DOHH2 (cell line): ENCODE data around the gene PLIN5.

Source experiments
- H3F3A ChIP-seq: fragments of 200-600 bp; sonication (generic), shearing (Covaris generic); 2 replicates; pipeline ENCODE4 v1.6.0; 2016; ENCODE audit warnings: antibody characterized with exemption, mild to moderate bottlenecking; ENCODE audit not compliant: control insufficient read depth, insufficient read depth
- H3K27ac ChIP-seq: fragments of 200-600 bp; sonication (generic); 2 replicates; pipeline ENCODE4 v1.5.1; 2014; ENCODE audit warnings: low read depth, mild to moderate bottlenecking, low read length, moderate library complexity
- H3K27me3 ChIP-seq: fragments of 200-600 bp; sonication (generic); 2 replicates; pipeline ENCODE4 v1.6.1; 2014; ENCODE audit warnings: mild to moderate bottlenecking, low read length, mixed read lengths; ENCODE audit not compliant: control insufficient read depth
- H3K36me3 ChIP-seq: fragments of 200-600 bp; sonication (generic); 2 replicates; pipeline ENCODE4 v1.6.1; 2014; ENCODE audit warnings: mild to moderate bottlenecking, low read length, moderate library complexity, mixed read lengths; ENCODE audit not compliant: control insufficient read depth
- H3K4me1 ChIP-seq: fragments of 200-600 bp; sonication (generic); 2 replicates; pipeline ENCODE4 v1.6.1; 2014; ENCODE audit warnings: mild to moderate bottlenecking, low read length, mixed read lengths; ENCODE audit not compliant: control insufficient read depth
- H3K4me2 ChIP-seq: fragments of 200-600 bp; sonication (generic); 2 replicates; pipeline ENCODE4 v1.6.0; 2014; ENCODE audit warnings: mild to moderate bottlenecking, low read length, moderate library complexity
- H3K4me3 ChIP-seq: fragments of 200-600 bp; sonication (generic); 2 replicates; pipeline ENCODE4 v1.5.1; 2014; ENCODE audit warnings: mild to moderate bottlenecking, low read length, mixed read lengths
- H3K79me2 ChIP-seq: fragments of 200-600 bp; sonication (generic); 2 replicates; pipeline ENCODE4 v1.6.1; 2014; ENCODE audit warnings: mild to moderate bottlenecking, low read length, mixed read lengths; ENCODE audit not compliant: control insufficient read depth
- H3K9me2 ChIP-seq: fragments of 200-600 bp; sonication (generic); replicated peaks from 2 replicates; pipeline ENCODE4 v1.6.1; 2014; ENCODE audit warnings: mild to moderate bottlenecking, low read length, mixed read lengths; ENCODE audit not compliant: control insufficient read depth
- H3K9me3 ChIP-seq: fragments of 200-600 bp; sonication (generic); 2 replicates; pipeline ENCODE4 v1.6.1; 2014; ENCODE audit warnings: antibody characterized with exemption, low read length, mixed read lengths; ENCODE audit not compliant: control insufficient read depth, insufficient read depth
- H4K20me1 ChIP-seq: fragments of 200-600 bp; sonication (generic); 2 replicates; pipeline ENCODE4 v1.6.0; 2014; ENCODE audit warnings: low read depth, mild to moderate bottlenecking, antibody characterized with exemption, low read length, moderate library complexity; ENCODE audit not compliant: control insufficient read depth, insufficient read depth
- EZH2phosphoT487 ChIP-seq: fragments of 200-600 bp; sonication (generic); IDR thresholded peaks from 2 replicates; pipeline ENCODE4 v1.6.1; 2017; ENCODE audit warnings: borderline replicate concordance, mild to moderate bottlenecking, antibody characterized with exemption, low read length, moderate library complexity, mixed read lengths
- TF ChIP-seq, protein P1 (sequence below): fragments of 200-600 bp; sonication (generic); IDR thresholded peaks from one replicate; pipeline ENCODE4 v1.5.1; 2014; ENCODE audit warnings: antibody characterized with exemption, mild to moderate bottlenecking, low read depth, low read length; ENCODE audit not compliant: poor library complexity, severe bottlenecking

The PLIN5 gene

DNA sequence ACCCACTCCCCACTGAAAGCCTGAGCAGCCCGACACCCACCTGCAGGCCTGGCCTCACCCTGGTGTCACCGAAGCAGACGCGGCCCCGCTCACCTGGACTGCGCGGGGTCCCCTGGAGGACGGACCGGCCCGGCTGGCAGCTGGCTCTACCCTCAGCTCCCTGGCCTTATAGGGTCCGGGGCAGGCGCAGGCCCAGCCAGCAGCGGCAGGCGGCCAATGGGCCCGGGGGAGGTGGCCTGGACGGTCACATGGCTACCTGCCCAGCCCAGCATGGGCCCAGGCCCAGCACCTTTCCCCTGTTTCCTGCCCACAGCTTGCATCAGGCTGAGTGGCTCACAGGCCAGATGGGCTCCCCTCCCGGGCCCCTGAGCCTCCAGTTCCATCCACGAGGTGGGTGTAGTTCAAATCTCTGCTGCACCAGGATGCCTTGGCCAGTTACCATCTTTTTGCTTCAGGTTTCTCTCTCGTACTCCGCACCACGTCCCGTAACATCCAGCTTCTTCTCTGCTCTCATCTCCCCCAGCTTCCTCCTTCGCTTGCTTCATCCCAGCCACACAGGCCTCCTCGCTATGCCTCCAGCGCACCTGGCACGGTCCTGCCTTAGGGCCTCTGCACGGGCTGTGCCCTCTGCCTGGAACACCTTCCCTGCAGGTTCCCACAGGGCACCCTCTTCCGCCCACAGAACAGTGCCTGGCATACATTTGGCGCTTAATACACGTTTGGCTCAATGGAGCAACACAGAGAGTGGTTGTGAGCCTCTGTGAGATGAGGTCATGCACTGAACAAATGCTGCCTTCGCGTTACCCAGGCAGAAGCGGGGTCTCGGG lies 16.5 kb downstream of the PLIN5 start, which contains the start of gene PLIN4:
TSS of gene PLIN4 (minus strand) at position 142 of the 827 bp plus-strand sequence. CDS start 214 bp downstream, outside the sequence.
- Histone ChIP-seq H3K4me2 (no peak within 1 kb of the TSS), H3K79me2 (no peaks in the 10 kb centered on the region), H3K9me2 (no peaks in the 10 kb centered on the region), H3K27ac (no peak within 1 kb of the TSS), H3K27me3 (no peaks in the 10 kb centered on the region), H4K20me1 (no peaks in the 10 kb centered on the region), H3F3A (no peaks in the 10 kb centered on the region), H3K4me3 (no peak within 1 kb of the TSS), H3K36me3 (no peaks in the 10 kb centered on the region), H3K4me1 (no peaks in the 10 kb centered on the region), H3K9me3 (no peaks in the 10 kb centered on the region)
- TF ChIP-seq EZH2phosphoT487 = no peak
- TF ChIP-seq, protein P1, sequence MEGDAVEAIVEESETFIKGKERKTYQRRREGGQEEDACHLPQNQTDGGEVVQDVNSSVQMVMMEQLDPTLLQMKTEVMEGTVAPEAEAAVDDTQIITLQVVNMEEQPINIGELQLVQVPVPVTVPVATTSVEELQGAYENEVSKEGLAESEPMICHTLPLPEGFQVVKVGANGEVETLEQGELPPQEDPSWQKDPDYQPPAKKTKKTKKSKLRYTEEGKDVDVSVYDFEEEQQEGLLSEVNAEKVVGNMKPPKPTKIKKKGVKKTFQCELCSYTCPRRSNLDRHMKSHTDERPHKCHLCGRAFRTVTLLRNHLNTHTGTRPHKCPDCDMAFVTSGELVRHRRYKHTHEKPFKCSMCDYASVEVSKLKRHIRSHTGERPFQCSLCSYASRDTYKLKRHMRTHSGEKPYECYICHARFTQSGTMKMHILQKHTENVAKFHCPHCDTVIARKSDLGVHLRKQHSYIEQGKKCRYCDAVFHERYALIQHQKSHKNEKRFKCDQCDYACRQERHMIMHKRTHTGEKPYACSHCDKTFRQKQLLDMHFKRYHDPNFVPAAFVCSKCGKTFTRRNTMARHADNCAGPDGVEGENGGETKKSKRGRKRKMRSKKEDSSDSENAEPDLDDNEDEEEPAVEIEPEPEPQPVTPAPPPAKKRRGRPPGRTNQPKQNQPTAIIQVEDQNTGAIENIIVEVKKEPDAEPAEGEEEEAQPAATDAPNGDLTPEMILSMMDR = no peak

DNA sequence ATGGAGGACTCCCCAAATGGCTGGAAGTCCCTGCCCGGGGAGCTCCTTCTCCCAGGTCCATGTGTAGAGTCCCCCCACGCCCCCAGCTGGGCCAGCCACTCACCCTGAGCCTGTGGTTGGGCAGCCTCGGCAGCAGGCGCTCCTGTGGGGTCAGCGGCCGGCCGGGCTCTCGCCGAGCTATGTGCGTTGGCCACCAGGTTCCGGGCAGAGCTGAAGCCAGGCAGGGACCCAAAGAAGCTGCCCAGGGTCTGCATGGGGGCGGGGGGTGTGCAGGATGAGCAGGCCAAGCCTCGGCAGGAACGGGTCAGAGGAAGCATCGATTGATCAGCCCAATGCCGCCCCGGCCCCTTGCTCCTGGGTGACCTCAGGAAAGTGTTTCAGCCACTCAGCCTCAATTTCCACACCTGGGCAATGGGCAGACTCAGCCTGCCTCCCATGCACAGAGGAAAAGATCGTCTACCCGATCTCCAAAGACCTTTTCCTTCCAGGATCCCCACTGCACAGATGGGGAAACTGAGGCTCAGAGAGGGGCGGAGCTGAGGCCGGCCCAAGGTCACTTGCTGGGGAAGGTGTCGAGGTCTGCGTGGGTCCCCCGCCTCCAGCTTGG lies 17.5 kb downstream of the PLIN5 start:
- Histone ChIP-seq H3K27ac (no peak overlapping the region), H3K79me2 (no peaks in the 10 kb centered on the region), H3F3A (no peaks in the 10 kb centered on the region), H3K4me2 (no peak overlapping the region), H3K27me3 (no peaks in the 10 kb centered on the region), H3K4me3 (no peak overlapping the region), H3K4me1 (no peaks in the 10 kb centered on the region), H4K20me1 (no peaks in the 10 kb centered on the region), H3K36me3 (no peaks in the 10 kb centered on the region), H3K9me2 (no peaks in the 10 kb centered on the region), H3K9me3 (no peaks in the 10 kb centered on the region)
- TF ChIP-seq, protein P1 = no peak
- no peak for TF ChIP-seq EZH2phosphoT487

DNA sequence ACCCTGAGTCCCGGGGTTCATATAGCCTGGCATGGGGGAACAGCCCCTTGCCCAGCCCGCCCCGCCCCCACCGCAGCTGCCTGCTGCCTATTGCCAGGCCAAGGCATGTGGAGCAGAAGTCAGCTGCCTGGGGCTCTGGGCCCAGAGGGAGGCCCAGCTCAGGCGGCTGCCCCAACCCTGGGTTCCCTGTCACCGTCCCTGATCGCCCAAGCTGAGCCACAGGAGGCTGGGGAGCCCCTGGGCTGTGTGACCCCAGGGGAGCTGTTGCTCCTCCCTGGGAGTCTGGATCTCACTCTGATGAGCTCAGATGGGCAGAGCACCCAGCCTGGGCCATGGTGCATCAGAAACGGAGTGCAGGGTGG lies 18.1 kb downstream of the PLIN5 start:
- Histone ChIP-seq H3K4me3 (no peak overlapping the region), H3K9me3 (no peaks in the 10 kb centered on the region), H3F3A (no peaks in the 10 kb centered on the region), H4K20me1 (no peaks in the 10 kb centered on the region), H3K4me1 (no peaks in the 10 kb centered on the region), H3K27ac (no peak overlapping the region), H3K27me3 (no peaks in the 10 kb centered on the region), H3K9me2 (no peaks in the 10 kb centered on the region), H3K4me2 (no peak overlapping the region), H3K79me2 (no peaks in the 10 kb centered on the region), H3K36me3 (no peaks in the 10 kb centered on the region)
- TF ChIP-seq, protein P1 = no peak
- no peak for TF ChIP-seq EZH2phosphoT487
